GM19455 (cell line): ENCODE results near the gene CEP85L.

Experiments used
- ATAC-seq: cut with Tn5 transposase; IDR thresholded peaks from one replicate; pipeline ENCODE4 v1.9.1; 2021; ENCODE audit not compliant: unreplicated experiment

Gene CEP85L

DNA sequence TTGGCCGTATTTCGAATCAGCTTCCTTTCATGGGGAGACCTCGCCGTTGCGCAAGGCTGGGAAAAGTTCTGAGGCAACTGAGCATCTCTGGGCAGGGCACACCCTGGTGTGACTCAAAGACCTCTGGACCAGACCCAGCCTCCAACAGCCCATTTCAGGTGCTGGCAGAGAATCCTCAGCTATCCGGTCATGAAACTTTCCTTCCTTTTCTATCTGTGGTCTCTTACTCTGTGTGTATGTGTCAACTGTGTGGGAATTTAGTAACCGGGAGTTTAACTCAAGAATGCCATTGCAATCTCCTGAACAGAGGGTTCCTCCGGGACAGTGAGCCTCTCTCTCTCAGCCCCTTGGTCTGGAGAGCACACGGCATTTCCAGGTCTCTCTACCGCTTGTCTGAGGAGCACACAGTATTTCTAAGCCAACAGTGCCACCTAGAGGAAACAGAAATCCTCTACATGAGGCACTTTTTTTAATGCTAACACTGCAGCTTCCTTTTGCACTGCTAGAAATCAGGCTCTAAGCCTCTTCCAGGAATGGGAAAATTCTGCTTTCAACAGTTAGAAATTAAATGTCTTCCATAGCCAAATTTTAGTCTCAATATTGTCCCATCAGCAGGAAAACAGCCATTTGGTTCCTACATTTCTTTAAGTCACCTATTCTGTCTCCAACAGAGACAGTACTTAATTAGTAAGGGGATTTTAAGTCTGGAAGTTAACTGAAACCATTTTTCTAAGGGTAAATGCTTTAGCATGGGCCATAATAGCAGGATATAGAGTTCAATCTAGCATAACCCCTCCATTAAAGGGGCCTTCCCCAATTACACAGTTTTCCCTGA, 70.6 kb downstream of the CEP85L start:
- ATAC-seq, result peak; percentile 74

DNA sequence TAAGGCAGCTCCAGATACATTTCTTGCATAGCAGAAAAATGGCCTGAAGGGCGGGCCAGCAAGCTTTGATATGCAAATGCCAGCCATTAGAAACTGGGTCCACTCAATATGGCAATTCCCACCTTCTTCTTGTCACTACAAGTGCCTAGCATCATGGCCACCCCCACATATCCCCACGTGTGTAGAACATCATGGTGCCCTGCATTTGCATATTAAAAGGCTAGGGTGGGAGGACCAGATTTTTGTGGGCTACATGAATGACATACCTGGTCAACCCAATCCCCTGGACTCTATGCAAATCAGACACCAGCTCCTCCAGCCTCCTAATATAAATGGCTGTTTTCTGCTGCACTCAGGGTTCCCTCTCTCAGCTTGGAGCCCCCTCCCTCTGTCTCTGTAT, 71.6 kb downstream of the CEP85L start:
- no peak for ATAC-seq

DNA sequence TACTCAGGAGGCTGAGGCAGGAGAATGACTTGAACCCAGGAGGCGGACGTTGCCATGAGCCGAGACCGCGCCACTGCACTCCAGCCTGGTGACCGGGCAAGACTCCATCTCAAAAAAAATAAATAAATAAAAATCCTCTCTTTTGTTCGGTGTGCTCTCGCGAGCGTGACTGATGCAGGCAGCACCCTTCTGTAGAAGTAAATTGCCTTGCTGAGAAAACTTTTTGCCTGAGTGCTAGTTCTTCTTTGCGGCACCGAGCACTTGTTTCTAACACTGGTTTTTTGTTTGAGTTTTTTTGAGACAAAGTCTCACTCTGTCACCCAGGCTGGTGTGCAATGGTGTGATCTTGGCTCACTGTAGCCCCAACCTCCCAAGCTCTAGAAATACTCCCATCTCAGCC, 72.8 kb downstream of the CEP85L start:
- ATAC-seq, result no peak

DNA sequence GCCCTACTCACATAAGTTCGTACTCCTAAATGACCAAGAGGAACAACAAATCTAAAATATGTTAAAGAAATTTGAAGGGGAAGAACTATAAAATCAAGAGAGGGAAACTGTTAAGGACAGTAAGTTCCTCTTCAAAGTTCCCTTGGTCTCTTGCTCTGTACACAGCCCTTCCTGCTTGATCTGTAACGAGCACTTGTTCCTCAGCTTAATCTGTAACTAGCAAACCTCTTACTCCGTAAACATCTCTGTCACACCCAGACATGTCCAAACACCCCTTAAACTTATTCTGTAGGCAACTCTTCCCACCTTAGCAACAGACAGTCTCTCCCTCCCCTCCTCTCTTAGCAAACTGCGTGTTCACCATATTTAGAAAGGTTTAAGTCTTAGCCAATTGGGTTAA, 73.4 kb downstream of the CEP85L start:
- ATAC-seq, result no peak

DNA sequence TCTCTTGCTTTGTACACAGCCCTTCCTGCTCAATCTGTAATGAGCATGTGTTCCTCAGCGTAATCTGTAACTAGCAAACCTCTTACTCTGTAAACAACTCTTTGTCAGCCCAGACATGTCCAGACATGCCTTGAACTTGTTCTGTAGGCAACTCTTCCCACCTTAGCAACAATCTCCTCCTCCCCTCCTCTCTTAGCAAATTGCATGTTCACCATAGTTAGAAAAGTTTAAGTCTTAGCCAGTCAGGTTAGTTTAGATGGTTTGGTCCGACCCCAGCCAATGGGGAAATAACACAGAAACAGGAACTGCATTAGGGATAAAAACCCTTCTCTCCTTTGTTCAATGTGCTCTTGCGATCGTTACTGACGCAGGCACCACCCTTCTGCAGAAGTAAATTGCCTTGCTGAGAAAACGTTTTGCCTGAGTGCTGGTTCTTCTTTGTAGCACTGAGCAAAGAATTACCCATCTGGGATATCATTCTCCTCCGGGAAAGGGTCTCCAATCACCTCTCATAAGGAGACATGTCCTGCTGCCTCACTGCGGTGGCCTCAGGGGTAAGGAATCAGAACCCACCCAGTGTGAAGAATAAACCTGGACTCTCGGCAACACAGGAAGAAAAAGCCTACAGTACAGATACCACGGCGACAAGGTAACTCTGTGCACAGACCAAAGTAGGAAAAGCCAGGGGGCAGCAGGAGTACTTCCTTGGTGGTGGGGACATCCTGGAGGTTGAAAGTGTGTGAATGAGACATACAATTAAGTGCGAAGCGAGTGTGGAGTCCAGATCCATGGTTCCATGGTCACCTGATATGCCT, 77.1 kb downstream of the CEP85L start:
- ATAC-seq, result no peak

DNA sequence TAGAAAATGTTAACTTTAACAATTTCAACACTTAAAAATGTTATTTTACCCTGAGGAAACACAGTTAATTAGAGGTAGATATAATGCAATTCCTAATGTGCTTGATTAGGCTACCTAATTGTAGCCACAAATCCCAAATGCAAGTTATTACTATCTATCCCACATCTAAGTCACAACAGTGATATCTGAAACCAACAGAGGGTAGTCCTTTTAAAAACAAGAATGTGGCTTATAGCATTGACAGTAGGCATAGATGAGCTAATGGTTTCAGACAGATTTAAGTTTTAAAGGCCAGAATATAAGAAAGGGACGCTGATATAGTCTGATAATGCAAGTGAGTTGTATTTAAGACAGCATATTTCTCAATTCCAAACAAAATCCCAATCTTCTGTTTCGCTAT, 80.3 kb downstream of the CEP85L start:
- ATAC-seq, result no peak

DNA sequence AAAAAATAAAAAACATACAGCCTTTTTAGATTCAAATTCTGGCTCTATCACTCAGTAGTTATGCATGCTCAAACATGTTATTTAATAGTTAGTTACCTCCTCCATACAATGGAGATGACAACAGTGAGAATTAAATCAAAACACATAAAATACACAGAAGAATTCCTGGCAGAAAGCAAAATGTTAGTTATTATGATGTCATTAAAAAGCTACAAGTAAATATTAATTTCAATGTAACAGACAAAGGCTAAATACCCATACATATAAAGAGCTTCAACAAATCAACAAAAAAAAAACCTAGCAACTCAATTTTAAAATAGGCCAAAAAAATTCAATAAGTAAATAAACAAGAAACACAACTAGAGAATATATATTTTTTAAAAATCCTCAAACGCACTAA, 81.9 kb downstream of the CEP85L start:
- ATAC-seq, result no peak

DNA sequence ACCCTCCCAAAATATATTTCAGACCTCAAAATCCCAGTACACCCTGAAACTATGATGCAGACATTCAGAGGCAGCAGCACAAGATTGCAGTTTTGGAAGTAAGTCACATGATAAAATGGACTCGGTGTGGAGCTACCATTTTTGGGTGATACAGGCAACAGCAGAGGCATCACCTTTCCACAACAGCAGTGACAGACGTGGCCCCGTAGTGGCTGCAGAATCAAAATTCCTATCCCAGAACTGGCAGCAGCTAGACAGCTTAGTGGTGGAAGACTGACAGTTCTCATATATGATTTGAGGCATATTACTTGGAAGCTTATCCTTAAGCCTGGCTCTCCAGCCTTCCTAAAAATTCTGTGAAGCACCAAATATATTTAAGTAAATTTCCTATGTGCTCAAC, 83.4 kb downstream of the CEP85L start:
- ATAC-seq, result no peak

DNA sequence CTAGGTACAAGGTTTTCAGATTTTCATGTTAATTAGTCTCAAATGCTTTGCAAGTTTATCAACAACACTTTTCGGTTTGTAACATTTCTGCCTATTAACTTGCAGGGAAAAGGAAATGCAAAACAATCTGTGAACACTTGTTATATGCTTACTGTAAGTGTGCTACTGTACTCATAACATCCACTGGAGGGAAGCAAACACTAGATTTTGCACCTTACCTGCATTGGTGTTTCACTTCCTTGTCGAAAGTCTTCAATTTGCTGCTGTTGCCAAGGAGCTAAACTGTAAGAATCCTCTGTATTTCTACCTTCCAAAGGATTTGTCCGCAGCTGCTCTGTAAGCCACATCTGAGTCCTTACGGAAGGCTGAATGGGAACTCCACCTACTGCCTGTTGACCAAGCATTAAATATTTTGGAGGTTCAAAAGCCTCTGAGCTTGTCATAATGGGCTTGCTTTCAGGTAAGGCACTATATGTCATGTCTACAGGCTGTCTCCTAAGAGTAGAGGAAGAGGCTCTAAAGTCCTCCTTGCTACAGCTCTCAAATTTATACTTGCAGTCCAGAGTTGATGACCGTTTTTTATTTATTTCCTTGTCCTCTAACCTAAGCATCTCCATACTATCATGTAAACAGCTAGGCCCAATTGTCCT, 86.0 kb downstream of the CEP85L start:
- peak; percentile 98 for ATAC-seq

DNA sequence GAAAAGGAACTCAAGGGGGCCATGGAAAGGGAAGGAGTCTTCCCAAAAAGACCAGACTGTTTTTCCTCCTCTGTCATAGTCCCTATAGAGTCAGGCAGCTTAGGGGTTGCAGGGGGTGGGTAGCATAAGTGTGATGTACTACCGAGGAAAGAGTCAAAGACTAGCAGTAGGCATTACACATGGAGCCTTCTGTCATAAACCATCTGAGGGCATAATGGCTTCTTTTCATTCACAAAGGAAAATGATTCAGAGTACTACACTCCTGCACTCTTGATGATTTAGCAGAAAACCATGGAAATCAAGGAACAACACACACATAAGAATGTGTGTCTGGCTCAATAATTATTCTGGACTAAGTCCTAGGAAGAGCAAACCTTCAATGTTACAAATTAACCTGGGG, 88.4 kb downstream of the CEP85L start:
- no peak for ATAC-seq

DNA sequence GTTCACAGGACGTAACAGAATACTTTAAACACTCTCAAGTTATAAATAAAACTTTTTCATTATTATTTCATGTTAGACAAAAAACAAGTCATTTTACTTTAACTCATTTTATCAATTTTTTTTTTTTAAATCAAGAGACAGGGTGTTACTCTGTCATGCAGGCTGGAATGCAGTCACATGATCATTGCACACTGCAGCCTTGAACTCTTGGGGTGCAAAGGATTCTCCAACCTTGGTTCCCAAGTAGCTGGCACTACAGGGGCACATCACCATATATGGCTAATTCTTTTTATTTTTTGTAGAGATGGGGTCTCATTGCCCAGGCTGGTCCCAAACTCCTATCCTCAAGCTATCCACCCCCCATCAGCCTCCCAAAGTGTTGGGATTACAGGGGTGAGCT, 89.1 kb downstream of the CEP85L start:
- no peak for ATAC-seq

DNA sequence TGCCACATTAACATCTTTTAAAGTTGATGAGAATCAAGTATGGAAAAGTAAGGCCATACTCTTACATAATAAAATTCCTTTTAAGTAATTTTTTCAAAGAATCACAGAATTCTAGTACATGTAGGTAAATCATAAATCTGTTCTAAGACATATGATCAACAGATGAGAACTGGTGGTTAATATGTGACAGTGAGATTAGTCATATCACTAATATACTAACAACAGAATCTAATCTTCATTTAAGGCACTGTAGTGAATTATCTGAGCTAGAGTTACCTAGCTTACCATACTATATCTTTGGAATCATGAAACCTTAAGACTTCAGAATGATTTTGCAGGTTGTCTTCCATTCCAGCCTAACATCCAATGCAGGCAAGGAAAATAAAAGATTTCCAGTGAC, 91.7 kb downstream of the CEP85L start:
- no peak for ATAC-seq

DNA sequence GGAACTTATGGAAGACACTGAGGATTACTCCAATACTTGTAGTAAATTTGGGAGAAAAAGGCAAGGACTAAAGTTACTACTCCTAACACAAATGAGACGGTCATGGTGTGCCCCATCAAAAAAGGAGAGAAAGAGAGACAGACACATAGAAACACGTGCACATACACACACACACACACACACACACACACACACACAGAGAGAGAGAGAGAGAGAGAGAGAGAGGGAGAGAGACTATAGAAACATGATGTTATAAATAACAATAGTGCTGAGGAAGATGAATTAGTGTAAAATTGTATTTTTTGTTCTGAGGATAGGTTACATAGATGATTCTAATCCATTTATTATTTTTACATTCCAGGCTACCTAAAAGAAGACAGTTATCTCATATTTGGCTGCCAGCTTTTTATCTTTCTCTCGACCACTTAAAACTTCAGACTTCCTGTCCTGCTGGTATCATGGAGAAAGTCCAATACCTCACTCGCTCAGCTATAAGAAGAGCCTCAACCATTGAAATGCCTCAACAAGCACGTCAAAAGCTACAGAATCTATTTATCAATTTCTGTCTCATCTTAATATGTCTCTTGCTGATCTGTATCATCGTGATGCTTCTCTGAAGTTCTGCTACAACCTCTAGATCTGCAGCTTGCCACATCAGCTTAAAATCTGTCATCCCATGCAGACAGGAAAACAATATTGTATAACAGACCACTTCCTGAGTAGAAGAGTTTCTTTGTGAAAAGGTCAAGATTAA, 92.8 kb downstream of the CEP85L start:
- no peak for ATAC-seq

DNA sequence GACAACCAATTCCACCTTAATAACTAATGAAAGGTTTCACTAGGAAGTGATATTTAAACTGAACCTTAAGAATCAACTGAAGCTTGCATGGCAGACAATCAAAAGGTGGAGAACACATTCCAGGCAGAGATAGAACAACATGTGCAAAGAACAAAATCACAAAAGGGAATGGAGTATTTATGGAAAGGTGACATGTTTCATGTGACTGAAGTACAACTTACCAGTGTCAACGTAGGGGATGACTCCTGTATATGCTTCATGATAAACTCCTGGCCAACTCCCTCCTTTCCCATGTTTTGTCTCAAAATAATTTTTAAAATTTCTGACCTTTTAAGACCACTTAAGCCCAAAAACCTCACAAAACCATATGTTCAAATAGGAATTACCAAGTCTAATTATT, 96.7 kb downstream of the CEP85L start:
- no peak for ATAC-seq

DNA sequence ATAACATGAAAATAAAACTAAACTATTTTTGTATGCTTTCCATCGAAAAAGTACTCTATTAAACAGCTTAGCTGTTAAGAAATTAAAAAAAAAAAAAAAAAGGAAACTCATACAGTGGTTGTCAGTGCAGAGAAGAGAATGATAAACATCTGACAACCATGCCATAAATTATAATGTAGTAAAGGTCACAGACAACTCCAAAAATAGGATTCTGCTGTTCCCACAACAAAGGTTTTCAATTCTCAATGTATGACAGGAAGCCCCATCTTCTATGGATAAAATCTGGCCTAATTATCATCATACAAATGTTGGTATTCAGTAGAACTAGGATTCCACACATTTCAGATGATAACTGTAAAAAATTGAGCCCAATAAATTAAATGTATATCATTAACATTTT, 98.3 kb downstream of the CEP85L start:
- ATAC-seq, result no peak

DNA sequence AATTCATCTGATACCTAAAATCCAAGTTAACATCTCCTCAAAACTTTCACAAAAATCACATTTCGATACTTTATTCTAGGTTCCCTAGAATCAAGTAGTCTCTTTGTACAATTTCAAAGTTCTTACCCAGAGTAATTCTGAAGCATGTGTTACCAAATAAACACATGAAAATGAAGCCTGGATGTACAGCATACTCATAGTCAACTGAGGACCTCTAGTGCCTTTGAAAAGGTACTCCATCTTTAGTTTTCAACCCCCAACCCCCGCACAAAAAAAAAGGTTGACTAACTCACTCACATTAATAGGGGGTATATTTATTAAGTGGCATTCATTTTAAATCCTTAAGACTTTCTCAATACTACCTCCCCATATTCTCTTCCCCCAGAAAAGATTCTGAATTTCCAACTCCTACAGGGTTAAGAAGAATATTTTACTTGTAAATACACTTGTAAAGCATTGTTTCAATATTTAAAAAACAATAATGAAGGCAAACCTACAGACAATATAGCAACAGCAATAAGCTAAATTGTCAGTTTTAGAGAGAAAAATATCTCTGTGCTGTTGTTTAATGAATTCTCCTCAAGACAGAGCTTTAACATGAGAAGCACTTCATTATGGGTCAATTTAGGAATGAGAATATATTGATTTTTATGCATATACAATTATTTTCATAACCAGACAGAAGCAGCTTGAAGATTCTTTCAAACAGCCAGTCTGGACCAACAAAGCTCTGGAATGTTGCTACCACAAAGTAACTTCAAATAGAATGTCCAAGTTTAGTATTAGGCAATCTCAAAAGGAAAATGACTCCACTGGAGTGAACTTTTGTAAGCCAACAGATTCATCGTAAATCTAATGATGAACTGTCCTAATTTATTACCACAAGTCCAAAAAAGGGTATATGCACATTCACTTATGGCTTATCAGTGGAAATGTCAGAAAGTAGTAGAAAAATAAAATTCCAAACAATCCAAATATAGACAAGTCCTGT, 100.0 kb downstream of the CEP85L start:
- peak; percentile 86 for ATAC-seq

DNA sequence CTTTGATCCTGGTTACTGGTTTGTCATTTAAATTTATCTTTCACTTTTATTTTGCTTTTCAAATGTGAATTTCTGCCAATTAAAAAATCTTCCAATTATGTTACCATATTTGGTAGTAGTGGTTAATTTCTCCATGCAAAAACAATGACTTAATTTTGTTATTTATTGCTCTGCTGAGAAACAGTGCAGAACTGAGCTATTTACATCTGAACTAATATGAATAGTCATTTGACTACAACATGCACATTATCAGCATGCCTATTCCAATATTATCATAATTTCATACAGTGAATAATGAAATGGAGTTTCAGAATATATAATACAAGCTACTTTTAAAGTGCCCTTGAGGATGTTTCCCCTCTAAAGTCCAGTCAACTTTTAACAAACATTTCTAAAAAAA, 102.8 kb downstream of the CEP85L start:
- no peak for ATAC-seq

DNA sequence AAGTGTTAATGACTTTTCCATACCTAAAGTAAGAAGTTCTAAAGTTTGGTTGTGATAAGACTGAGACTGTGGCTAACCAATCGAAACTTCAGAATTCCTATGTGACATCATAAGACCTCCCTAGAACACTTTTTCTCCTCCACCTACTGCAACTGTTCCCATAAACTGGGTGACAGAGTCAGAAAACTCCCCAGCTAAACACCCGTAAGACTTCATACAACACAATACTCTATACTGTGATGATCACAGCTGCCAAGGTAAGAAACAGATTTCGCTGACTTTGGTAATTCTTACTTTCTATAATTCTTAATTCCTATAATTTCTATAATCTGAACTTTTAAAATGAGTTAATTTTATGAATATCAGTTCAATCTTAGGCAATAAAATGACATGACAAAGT, 103.3 kb downstream of the CEP85L start, which contains the start of gene PLN:
Gene PLN, plus strand, starts transcription at position 161 of the 400 bp plus-strand sequence. CDS start 10,626 bp downstream, outside the sequence.
- ATAC-seq, result no peak

DNA sequence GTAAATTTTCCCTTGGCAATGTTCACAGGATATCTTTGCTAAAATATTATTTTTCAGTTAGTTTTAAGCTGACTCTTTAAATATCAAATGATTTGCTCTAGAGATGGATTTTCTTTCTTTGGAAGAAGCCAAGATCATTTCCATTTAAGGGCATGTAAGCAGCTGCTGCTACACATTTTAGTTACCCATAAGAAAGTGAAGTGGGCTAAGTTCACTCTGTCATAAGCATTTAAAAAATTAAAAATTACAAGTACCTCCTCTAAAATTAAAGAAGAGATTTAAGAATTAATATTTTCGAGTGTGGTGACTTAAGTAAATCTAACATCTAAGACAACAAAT, 104.5 kb downstream of the CEP85L start:
- ATAC-seq, result no peak
